Body of pancreas (tissue), 4 donors: ENCODE measurements around the gene GLCCI1. TPM values are rescaled to one million over a fixed set of nuclear protein-coding genes. Genes with fewer than 3 reads are reported as not detected.

Experiments used
- ATAC-seq: fragments of 150-250 bp; one replicate; pipeline ENCODE4 v1.9.1; 2016
- DNase-seq, 4 donors: peaks; one replicate each; pipeline ENCODE4 v3.0.0-alpha.2; 2019
- H3K27ac ChIP-seq, 4 donors: fragments of 200-600 bp; sonication (generic); 1 replicate in 3 of 4; 2 replicates in 1 of 4; pipeline versions ENCODE4 v1.5.1 to v1.6.1; 2016 to 2019; ENCODE audit warnings: mild to moderate bottlenecking in 1 of 4, mixed read lengths in 1 of 4, moderate library complexity in 1 of 4
- H3K27me3 ChIP-seq, 2 donors: fragments of 200-600 bp; sonication (generic); one replicate each; pipeline ENCODE4 v1.6.0; 2016; ENCODE audit warnings: mild to moderate bottlenecking in 1 of 2
- H3K36me3 ChIP-seq, 2 donors: fragments of 200-600 bp; sonication (generic); replicated peaks in 1 of 2; 2 replicates each; pipeline ENCODE4 v1.5.1; 2016; ENCODE audit warnings: low read depth in 2 of 2; ENCODE audit not compliant: insufficient read depth in 1 of 2
- H3K4me1 ChIP-seq: fragments of 200-600 bp; sonication (generic); one replicate; pipeline ENCODE4 v1.6.0; 2016
- H3K4me3 ChIP-seq, 2 donors: fragments of 200-600 bp; sonication (generic); 1 replicate in 1 of 2; 2 replicates in 1 of 2; pipeline ENCODE4 v1.5.1; 2016 to 2019
- H3K9me3 ChIP-seq, 3 donors: fragments of 200-600 bp; sonication (generic); 1 replicate in 2 of 3; 2 replicates in 1 of 3; pipeline ENCODE4 v1.5.1; 2016
- CTCF ChIP-seq, 7 experiments: fragments of 450-650 bp in 4 of 7; fragments of 200-600 bp in 3 of 7; sonication (generic) in 3 of 7; IDR thresholded peaks; one replicate each; pipeline ENCODE4 v1.5.1; 2016 to 2019; ENCODE audit warnings: antibody characterized with exemption in 7 of 7
- POLR2A ChIP-seq, 3 donors: fragments of 450-650 bp; IDR thresholded peaks; one replicate each; pipeline ENCODE4 v1.6.1; 2016; ENCODE audit warnings: antibody characterized with exemption in 3 of 3, mild to moderate bottlenecking in 2 of 3
- WGBS, 2 donors: methylation state at CpG; one replicate each; pipeline ENCODE4 v1.1.5; 2017; 5-methylcytosine and 5-hydroxymethylcytosine counted together
- intact Hi-C: fragments of 100-400 bp; cut with DNase I; formaldehyde crosslinking; loops from one replicate; pipeline ENCODE4 v1.15.1; 2023
- total RNA-seq, 2 donors: library from RNA; depleted of rRNA; stranded (reverse); fragments of >200 nt; gene quantifications; one replicate each; pipeline ENCODE4 v1.1.0, GENCODE V29; 2016

GLCCI1 gene
- total RNA-seq, 2 donors from 2014 or later: 5.9 to 8.3 TPM

GRCh38 chr7:8103282-8103681 is 134.7 kb downstream of the GLCCI1 start:
- Histone ChIP-seq H3K27me3 (no peaks in the 10 kb centered on the region), H3K36me3 (no peaks in the 10 kb centered on the region), H3K9me3 (no peaks in the 10 kb centered on the region), H3K4me1 (no peaks in the 10 kb centered on the region), H3K4me3 (no peak overlapping the region), H3K27ac (no peak overlapping the region)
- 82 to 87% methylated on average over 9 of the region's 9 CpGs for WGBS, 2 donors
- TF ChIP-seq POLR2A (IDR thresholded peaks at IDR 0.05) (no peak), CTCF (IDR thresholded peaks at IDR 0.05) (no peak)
- DNase-seq (no peak), ATAC-seq (no peak)
- intact Hi-C loops: no loop called here

GRCh38 chr7:8105449-8106095 is 137.0 kb downstream of the GLCCI1 start:
- ATAC-seq (no peak), DNase-seq (no peak)
- no peaks in the 10 kb centered on the region for H3K9me3 ChIP-seq
- no peak overlapping the region for H3K4me3 ChIP-seq
- no peaks in the 10 kb centered on the region for H3K4me1 ChIP-seq
- no peak overlapping the region for H3K27ac ChIP-seq
- no peaks in the 10 kb centered on the region for H3K27me3 ChIP-seq
- no peaks in the 10 kb centered on the region for H3K36me3 ChIP-seq
- intact Hi-C loops: no loop called here
- 59 to 65% methylated on average over 4 of the region's 4 CpGs for WGBS, 2 donors
- TF ChIP-seq POLR2A (IDR thresholded peaks at IDR 0.05): no peak
- TF ChIP-seq CTCF (IDR thresholded peaks at IDR 0.05): no peak

- Histone ChIP-seq H3K27ac (no peak overlapping the region), H3K27me3 (no peaks in the 10 kb centered on the region), H3K4me1 (no peaks in the 10 kb centered on the region), H3K9me3 (no peaks in the 10 kb centered on the region), H3K4me3 (no peak overlapping the region), H3K36me3 (no peaks in the 10 kb centered on the region)
- WGBS, 2 donors: 66 to 73% methylated on average over 4 of the region's 4 CpGs
- intact Hi-C loops: no loop called here
- ATAC-seq (no peak), DNase-seq (no peak)
- no peak for TF ChIP-seq POLR2A (IDR thresholded peaks at IDR 0.05)
- TF ChIP-seq CTCF (IDR thresholded peaks at IDR 0.05): no peak
These were observed 140.8 kb downstream of the GLCCI1 start for GRCh38 chr7:8109196-8110022.

GRCh38 chr7:8111282-8111960 is 142.8 kb downstream of the GLCCI1 start:
- Histone ChIP-seq H3K4me3 (no peak overlapping the region), H3K27ac (no peak overlapping the region), H3K4me1 (no peaks in the 10 kb centered on the region), H3K36me3 (no peaks in the 10 kb centered on the region), H3K27me3 (no peaks in the 10 kb centered on the region), H3K9me3 (no peaks in the 10 kb centered on the region)
- intact Hi-C loops: no loop called here
- DNase-seq (no peak), ATAC-seq (no peak)
- TF ChIP-seq CTCF (IDR thresholded peaks at IDR 0.05): no peak
- WGBS, 2 donors: 67 to 71% methylated on average over 10 to 11 of the region's 11 CpGs
